ENCODE measurements around the gene FXYD6.

- TF ChIP-seq RAD21 (IDR thresholded peaks at IDR 0.05; ENCODE audit: low read depth) (peak; percentile 87), TAF1 (IDR thresholded peaks at IDR 0.05; ENCODE audit: low read depth) (no peak), YY1 (IDR thresholded peaks at IDR 0.05; ENCODE audit: low read depth) (no peak), CREB1 (IDR thresholded peaks at IDR 0.05; ENCODE audit: low read depth) (no peak), NFIC (IDR thresholded peaks at IDR 0.05) (no peak), EP300 (IDR thresholded peaks at IDR 0.05; ENCODE audit: borderline replicate concordance) (no peak), FOXM1 (IDR thresholded peaks at IDR 0.05; ENCODE audit: borderline replicate concordance, low read depth) (no peak), MAX (IDR thresholded peaks at IDR 0.05) (0 out of 2 replicates have a peak, but pooled peaks have one; percentile 24), USF1 (IDR thresholded peaks at IDR 0.05) (no peak), REST (IDR thresholded peaks at IDR 0.05; ENCODE audit: low read depth) (no peak), CEBPB (IDR thresholded peaks at IDR 0.05) (no peak), TEAD4 (IDR thresholded peaks at IDR 0.05) (no peak), EGR1 (IDR thresholded peaks at IDR 0.05) (no peak), ZBTB7A (IDR thresholded peaks at IDR 0.05; ENCODE audit: low read depth) (no peak)
These were observed 59.0 kb downstream of the FXYD6 start for GRCh38 chr11:117817368-117818040.

All from Ishikawa (cell line).